Neural crest cell (in vitro differentiated cells): ENCODE data around the gene GLYATL3. TPM values are rescaled to one million over a fixed set of nuclear protein-coding genes. Genes with fewer than 3 reads are reported as not detected.

Experiments
- DNase-seq: peaks from one replicate; pipeline ENCODE4 v3.0.0; 2021; ENCODE audit warnings: low read depth, mixed read lengths, low spot score
- H3K27ac Mint-ChIP-seq: one replicate; pipeline ENCODE4 v1.8.0; 2021; ENCODE audit warnings: mild to moderate bottlenecking, mixed read lengths; ENCODE audit not compliant: unreplicated experiment
- H3K27me3 Mint-ChIP-seq: 2 replicates; pipeline ENCODE4 v1.8.0; 2021; ENCODE audit warnings: low read depth, mild to moderate bottlenecking, mixed read lengths
- H3K36me3 Mint-ChIP-seq: 2 replicates; pipeline ENCODE4 v1.8.0; 2021; ENCODE audit warnings: low read depth, mild to moderate bottlenecking, mixed read lengths
- H3K4me1 Mint-ChIP-seq: 2 replicates; pipeline ENCODE4 v1.8.0; 2021; ENCODE audit warnings: mixed read lengths
- H3K4me3 Mint-ChIP-seq: one replicate; pipeline ENCODE4 v1.8.0; 2021; ENCODE audit warnings: mild to moderate bottlenecking, mixed read lengths
- H3K9me3 Mint-ChIP-seq: 2 replicates; pipeline ENCODE4 v1.8.0; 2021; ENCODE audit warnings: mixed read lengths
- total RNA-seq: library from RNA; stranded (reverse); gene quantifications from 2 replicates; pipeline ENCODE4 v1.2.1, GENCODE V29; 2021
- TF ChIP-seq, protein P1 (sequence below): fragments of 200-600 bp; sonication (generic); conservative IDR thresholded peaks from 2 replicates; pipeline ENCODE4 v1.5.0; 2021; ENCODE audit warnings: antibody characterized with exemption, mild to moderate bottlenecking

The GLYATL3 gene
- total RNA-seq, 1 donor from 2014 or later = not detected

DNA sequence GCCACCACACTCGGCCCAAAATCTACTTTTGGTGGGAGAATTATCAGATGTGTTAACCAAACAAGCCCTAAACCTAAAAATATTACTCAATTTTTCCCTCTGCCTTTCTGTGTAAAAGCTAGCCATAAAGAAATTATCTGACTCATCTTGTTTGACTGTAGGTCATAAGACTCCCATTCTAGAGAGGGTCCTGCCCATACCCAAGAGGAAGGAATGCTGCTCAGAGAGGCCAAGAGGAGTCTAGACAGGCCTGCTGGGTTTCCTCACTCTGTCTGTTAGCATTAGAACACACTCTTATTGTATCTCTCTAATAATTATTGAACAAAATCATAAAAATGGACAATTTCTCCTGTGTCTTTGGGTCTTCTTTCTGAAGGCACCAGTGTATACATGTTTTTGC lies 76.9 kb downstream of the GLYATL3 start:
- TF ChIP-seq, protein P1, sequence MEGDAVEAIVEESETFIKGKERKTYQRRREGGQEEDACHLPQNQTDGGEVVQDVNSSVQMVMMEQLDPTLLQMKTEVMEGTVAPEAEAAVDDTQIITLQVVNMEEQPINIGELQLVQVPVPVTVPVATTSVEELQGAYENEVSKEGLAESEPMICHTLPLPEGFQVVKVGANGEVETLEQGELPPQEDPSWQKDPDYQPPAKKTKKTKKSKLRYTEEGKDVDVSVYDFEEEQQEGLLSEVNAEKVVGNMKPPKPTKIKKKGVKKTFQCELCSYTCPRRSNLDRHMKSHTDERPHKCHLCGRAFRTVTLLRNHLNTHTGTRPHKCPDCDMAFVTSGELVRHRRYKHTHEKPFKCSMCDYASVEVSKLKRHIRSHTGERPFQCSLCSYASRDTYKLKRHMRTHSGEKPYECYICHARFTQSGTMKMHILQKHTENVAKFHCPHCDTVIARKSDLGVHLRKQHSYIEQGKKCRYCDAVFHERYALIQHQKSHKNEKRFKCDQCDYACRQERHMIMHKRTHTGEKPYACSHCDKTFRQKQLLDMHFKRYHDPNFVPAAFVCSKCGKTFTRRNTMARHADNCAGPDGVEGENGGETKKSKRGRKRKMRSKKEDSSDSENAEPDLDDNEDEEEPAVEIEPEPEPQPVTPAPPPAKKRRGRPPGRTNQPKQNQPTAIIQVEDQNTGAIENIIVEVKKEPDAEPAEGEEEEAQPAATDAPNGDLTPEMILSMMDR = no peak
- H3K27ac Mint-ChIP-seq = no peak overlapping the region
- no peaks in the 10 kb centered on the region for H3K4me1 Mint-ChIP-seq
- no peak for DNase-seq
- no peaks in the 10 kb centered on the region for H3K9me3 Mint-ChIP-seq
- no peaks in the 10 kb centered on the region for H3K36me3 Mint-ChIP-seq
- H3K4me3 Mint-ChIP-seq = no peak overlapping the region
- no peaks in the 10 kb centered on the region for H3K27me3 Mint-ChIP-seq

Other genes starting within 250 kb of the GLYATL3 start
- 16.9 and 19.2 TPM in 2 replicates for gene MMUT, start 36.7 kb upstream of the GLYATL3 start, total RNA-seq
- gene CENPQ, start 36.6 kb upstream of the GLYATL3 start, total RNA-seq = 12.1 and 13.1 TPM in 2 replicates
- gene C6orf141, start 50.7 kb downstream of the GLYATL3 start, total RNA-seq = 0.89 and 1.0 TPM in 2 replicates
- not detected in 2 replicates for gene RHAG, start 136.9 kb downstream of the GLYATL3 start, total RNA-seq
- not detected in 2 replicates for gene CRISP2, start 213.6 kb downstream of the GLYATL3 start, total RNA-seq
- not detected in 2 replicates for gene CRISP3, start 244.5 kb downstream of the GLYATL3 start, total RNA-seq